OCI-LY1 (cell line): Measurements from ENCODE around the gene HDHD2.

Experiments used
- EZH2 ChIP-seq: fragments of 200-600 bp; sonication (generic), shearing (Covaris generic); IDR thresholded peaks from 2 replicates; pipeline ENCODE4 v1.8.0; 2017; ENCODE audit warnings: borderline replicate concordance, mixed run types, mild to moderate bottlenecking, antibody characterized with exemption, low read length, moderate library complexity, mixed read lengths
- TF ChIP-seq, protein P1 (sequence below): fragments of 200-600 bp; sonication (generic), shearing (Covaris generic); IDR thresholded peaks from 2 replicates; pipeline ENCODE4 v1.5.1; 2017; ENCODE audit warnings: mild to moderate bottlenecking, antibody characterized with exemption, low read length, moderate library complexity, mixed read lengths

DNA sequence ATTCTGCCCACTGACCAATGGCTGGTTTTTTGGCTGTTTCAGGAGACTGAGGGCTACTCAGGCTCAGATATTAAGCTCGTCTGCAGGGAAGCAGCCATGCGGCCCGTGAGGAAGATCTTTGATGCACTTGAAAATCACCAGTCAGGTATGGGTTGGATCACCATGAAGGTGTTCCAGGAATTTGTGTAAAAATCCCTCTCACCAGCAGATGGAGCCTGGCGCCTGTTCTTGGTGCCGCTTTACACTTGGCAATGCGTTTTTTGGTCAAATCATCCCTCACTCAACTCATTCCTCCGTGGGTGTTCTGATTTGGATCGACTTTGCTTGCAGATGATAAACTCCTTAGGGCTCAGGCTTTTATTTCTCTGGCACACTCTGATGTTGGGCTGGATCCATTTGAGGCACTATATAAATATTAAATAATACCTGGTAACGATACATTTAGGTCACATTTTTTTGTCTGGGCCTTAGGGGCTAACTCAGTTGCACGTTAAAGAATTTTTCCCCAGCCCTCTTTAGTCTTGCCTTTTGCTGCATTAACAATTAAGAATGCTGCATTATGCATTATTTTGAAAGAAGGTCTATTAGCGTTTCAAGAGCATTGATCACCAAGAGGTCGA, 50.0 kb downstream of the HDHD2 start:
- no peak for TF ChIP-seq EZH2
- TF ChIP-seq, protein P1, sequence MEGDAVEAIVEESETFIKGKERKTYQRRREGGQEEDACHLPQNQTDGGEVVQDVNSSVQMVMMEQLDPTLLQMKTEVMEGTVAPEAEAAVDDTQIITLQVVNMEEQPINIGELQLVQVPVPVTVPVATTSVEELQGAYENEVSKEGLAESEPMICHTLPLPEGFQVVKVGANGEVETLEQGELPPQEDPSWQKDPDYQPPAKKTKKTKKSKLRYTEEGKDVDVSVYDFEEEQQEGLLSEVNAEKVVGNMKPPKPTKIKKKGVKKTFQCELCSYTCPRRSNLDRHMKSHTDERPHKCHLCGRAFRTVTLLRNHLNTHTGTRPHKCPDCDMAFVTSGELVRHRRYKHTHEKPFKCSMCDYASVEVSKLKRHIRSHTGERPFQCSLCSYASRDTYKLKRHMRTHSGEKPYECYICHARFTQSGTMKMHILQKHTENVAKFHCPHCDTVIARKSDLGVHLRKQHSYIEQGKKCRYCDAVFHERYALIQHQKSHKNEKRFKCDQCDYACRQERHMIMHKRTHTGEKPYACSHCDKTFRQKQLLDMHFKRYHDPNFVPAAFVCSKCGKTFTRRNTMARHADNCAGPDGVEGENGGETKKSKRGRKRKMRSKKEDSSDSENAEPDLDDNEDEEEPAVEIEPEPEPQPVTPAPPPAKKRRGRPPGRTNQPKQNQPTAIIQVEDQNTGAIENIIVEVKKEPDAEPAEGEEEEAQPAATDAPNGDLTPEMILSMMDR: peak; percentile 76
